Heart left ventricle (tissue), 16 donors: Measurements from ENCODE around the gene LAPTM4A. TPM values are rescaled to one million over a fixed set of nuclear protein-coding genes. Genes with fewer than 3 reads are reported as not detected.

ENCODE experiments used
- ATAC-seq, 4 donors: fragments of 200-7000 bp; cut with Tn5 transposase; one replicate each; pipeline ENCODE4 v1.9.1; 2020 to 2022; ENCODE audit warnings: moderate library complexity in 4 of 4, mild to moderate bottlenecking in 3 of 4, moderate number of reproducible peaks in 1 of 4
- DNase-seq, 5 donors: peaks; one replicate each; pipeline ENCODE4 v3.0.0-alpha.2; 2020
- H3K27ac ChIP-seq, 12 donors: fragments of 200-600 bp; sonication (generic) in 4 of 12; one replicate each; pipeline versions ENCODE4 v1.5.0 to v1.8.0; 2016 to 2022; ENCODE audit warnings: mild to moderate bottlenecking in 2 of 12
- H3K27me3 ChIP-seq, 9 donors: fragments of 200-600 bp; sonication (generic) in 2 of 9; one replicate each; pipeline versions ENCODE4 v1.5.1 to v1.8.0; 2016 to 2022; ENCODE audit warnings: mild to moderate bottlenecking in 3 of 9
- H3K36me3 ChIP-seq, 9 donors: fragments of 200-600 bp; sonication (generic) in 2 of 9; one replicate each; pipeline versions ENCODE4 v1.5.0 to v1.8.0; 2018 to 2022; ENCODE audit warnings: mild to moderate bottlenecking in 2 of 9
- H3K4me1 ChIP-seq, 12 donors: fragments of 200-600 bp; sonication (generic) in 4 of 12; one replicate each; pipeline versions ENCODE4 v1.5.0 to v1.8.0; 2016 to 2022; ENCODE audit warnings: mild to moderate bottlenecking in 3 of 12
- H3K4me3 ChIP-seq, 12 donors: fragments of 200-600 bp; sonication (generic) in 4 of 12; one replicate each; pipeline versions ENCODE4 v1.5.0 to v1.8.0; 2017 to 2022; ENCODE audit warnings: mild to moderate bottlenecking in 9 of 12, moderate library complexity in 4 of 12
- H3K9me3 ChIP-seq, 12 donors: fragments of 200-600 bp; sonication (generic) in 4 of 12; one replicate each; pipeline versions ENCODE4 v1.5.0 to v1.8.0; 2016 to 2022; ENCODE audit warnings: mild to moderate bottlenecking in 1 of 12
- POLR2A ChIP-seq, 2 donors: fragments of 450-650 bp; IDR thresholded peaks; one replicate each; pipeline ENCODE4 v1.6.1; 2017; ENCODE audit warnings: antibody characterized with exemption in 2 of 2, mild to moderate bottlenecking in 2 of 2, moderate library complexity in 2 of 2
- whole genome bisulfite sequencing, 4 donors: extraction: QIAGEN DNeasy Blood & Tissue Kit in 2 of 4; methylation state at CpG; one replicate each; pipeline versions ENCODE4 v1.1.5 to v1.1.7; 2013 to 2018; 5-methylcytosine and 5-hydroxymethylcytosine counted together
- intact Hi-C, 10 donors: fragments of 100-400 bp; cut with DNase I; formaldehyde crosslinking; loops; one replicate each; pipeline versions ENCODE4 v1.11.1 to v1.14.2; 2022
- polyA plus RNA-seq, 2 donors: library from polyadenylated mRNA; stranded (reverse); fragments of 200-250 nt; gene quantifications; one replicate each; pipeline ENCODE4 v1.2.3, GENCODE V29; 2013
- total RNA-seq, 9 donors: library from RNA; depleted of rRNA in 2 of 9; stranded (reverse); fragments of >200 nt in 2 of 9; fragmentation: NEBNext Ultra II Directional in 3 of 9; extraction: Animal tissue kit (Norgen Biotek cat#: 25700) in 3 of 9; gene quantifications; one replicate each; pipeline versions ENCODE4 v1.1.0 to v1.2.4, GENCODE V29; 2016 to 2023
- TF ChIP-seq, protein P1 (sequence below), 12 donors: fragments of 200-600 bp; sonication (generic) in 4 of 12; IDR thresholded peaks; one replicate each; pipeline versions ENCODE4 v1.5.0 to v1.8.0; 2018 to 2022; ENCODE audit warnings: antibody characterized with exemption in 12 of 12, mild to moderate bottlenecking in 5 of 12
- donor health status: ischemic (EF 13 %, LVEDD 7.1; RV severe dilation, severe dysfunction).
- donor health status: healthy with polysubstance abuse.
- donor health status: DM: no; HTN: yes; CAD: no.
- donor health status: DM: no; HTN: no; CAD: no.
- donor health status: ischemic (EF 25% LVEDD 6.9; RV normal size, moderate dysfunction).
- donor health status: ischemic (EF 25% LVEDD 5.7; RV mildly dilated, moderate dysfunction).
- donor health status: healthy.
- donor health status: DM: yes; HTN: yes; CAD: no.
- donor health status: ischemic (EF 35%, LVEDD 5.7; RV mildly dilated, moderate dysfunction).
- donor health status: nonischemic (EF 11% LVEDD 7.7; RV severe dilation, severe dysfunction).
- donor health status: DM: yes; HTN: yes; CAD: no.
- donor health status: PGD.
- donor health status: ischemic (EF 29% LVEDD 5.4; RV normal size, mild dysfunction).
- donor health status: nonischemic (EF 23%, LVEDD 6.1; RV moderate dilation, normal function).

The LAPTM4A gene
- total and polyA plus RNA-seq, 11 donors, result 107 to 241 (median 177) TPM

DNA sequence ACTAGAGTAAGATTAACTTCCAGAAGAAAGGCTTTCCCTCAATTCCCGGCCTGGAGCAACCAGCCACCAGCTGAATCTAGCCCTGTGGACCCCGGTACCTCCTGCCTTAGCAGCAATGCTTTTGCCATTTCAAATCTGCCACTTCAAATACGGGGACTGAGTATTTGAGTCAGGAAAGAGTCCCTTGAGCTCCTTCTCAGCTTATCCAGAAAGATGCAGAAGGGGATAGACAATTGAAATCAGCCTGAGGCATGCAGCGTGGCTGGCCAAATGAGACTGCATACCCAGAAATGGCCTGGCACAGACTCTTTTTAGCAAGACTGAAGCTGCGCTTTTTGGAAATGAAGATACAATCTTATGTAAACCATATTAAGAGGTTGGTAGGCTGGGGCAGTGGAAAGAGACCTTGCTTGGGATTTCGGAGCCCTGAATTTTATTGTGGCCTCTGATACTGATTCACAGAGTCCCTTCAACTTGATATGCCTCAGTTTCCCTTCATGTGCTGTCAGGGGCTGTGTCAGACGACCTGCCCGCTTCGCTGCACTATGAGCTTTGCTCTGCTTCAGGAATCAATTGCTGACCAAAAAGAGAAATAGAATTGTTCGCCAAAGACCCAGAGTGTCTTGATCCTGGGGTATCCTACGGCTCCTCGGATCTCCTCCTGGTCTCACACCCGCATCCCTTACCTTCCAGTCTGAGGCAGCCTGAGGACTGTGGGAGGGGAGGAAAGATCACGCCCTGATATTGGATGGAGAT is 40.0 kb downstream of the LAPTM4A start:
- H3K4me1 ChIP-seq, result peaks cover 0 to 16% (median 9%) of the 10 kb centered on the region in 12 donors
- DNase-seq (no peak), ATAC-seq (no peak)
- no peak for TF ChIP-seq POLR2A (IDR thresholded peaks at IDR 0.05)
- no peaks in the 10 kb centered on the region for H3K36me3 ChIP-seq
- peaks cover 0 to 46% (median 6%) of the 10 kb centered on the region in 9 donors for H3K27me3 ChIP-seq
- H3K27ac ChIP-seq, result no peak overlapping the region
- H3K4me3 ChIP-seq, result peak overlapping the region in 1 of 12 donors; percentile 61
- peaks cover 0 to 8% (median 0%) of the 10 kb centered on the region in 12 donors for H3K9me3 ChIP-seq
- intact Hi-C loops, result loop anchor here in 1 of 10 donors (5.0 kb wide), 1 partner anchor 39 kb away; no protein-coding TSS in a partner anchor
- 83 to 89% (median 87%) methylated on average over 14 of the region's 14 CpGs for WGBS, 4 donors

DNA sequence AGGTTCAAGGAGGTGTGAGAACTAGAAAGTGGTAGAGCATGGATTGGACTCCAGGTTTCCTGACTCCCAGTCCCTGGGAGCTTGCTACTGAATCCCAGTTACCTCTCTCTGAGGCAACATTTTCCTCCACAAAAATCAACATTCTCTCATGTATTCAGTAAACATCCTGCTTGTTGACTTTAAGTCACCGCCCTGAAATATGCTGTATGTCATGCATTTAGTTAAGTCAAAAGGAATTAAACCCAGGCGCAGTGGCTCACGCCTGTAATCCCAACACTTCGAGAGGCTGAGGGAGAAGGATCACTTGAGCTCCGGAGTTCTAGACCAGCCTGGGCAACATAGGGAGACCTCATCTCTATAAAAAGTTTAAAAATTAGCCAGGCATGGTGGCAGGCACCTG is 42.7 kb downstream of the LAPTM4A start:
- H3K4me3 ChIP-seq, result no peak overlapping the region
- H3K4me1 ChIP-seq, result peaks cover 0 to 16% (median 9%) of the 10 kb centered on the region in 12 donors
- intact Hi-C loops, result no loop called here
- H3K27ac ChIP-seq, result no peak overlapping the region
- WGBS, 4 donors, result 89 to 93% (median 92%) methylated on average over 5 of the region's 5 CpGs
- TF ChIP-seq POLR2A (IDR thresholded peaks at IDR 0.05), result no peak
- TF ChIP-seq, protein P1, sequence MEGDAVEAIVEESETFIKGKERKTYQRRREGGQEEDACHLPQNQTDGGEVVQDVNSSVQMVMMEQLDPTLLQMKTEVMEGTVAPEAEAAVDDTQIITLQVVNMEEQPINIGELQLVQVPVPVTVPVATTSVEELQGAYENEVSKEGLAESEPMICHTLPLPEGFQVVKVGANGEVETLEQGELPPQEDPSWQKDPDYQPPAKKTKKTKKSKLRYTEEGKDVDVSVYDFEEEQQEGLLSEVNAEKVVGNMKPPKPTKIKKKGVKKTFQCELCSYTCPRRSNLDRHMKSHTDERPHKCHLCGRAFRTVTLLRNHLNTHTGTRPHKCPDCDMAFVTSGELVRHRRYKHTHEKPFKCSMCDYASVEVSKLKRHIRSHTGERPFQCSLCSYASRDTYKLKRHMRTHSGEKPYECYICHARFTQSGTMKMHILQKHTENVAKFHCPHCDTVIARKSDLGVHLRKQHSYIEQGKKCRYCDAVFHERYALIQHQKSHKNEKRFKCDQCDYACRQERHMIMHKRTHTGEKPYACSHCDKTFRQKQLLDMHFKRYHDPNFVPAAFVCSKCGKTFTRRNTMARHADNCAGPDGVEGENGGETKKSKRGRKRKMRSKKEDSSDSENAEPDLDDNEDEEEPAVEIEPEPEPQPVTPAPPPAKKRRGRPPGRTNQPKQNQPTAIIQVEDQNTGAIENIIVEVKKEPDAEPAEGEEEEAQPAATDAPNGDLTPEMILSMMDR (IDR thresholded peaks at IDR 0.05), result no peak
- no peaks in the 10 kb centered on the region for H3K9me3 ChIP-seq
- DNase-seq (no peak), ATAC-seq (no peak)
- H3K36me3 ChIP-seq, result no peaks in the 10 kb centered on the region
- H3K27me3 ChIP-seq, result peaks cover 0 to 43% (median 6%) of the 10 kb centered on the region in 9 donors

DNA sequence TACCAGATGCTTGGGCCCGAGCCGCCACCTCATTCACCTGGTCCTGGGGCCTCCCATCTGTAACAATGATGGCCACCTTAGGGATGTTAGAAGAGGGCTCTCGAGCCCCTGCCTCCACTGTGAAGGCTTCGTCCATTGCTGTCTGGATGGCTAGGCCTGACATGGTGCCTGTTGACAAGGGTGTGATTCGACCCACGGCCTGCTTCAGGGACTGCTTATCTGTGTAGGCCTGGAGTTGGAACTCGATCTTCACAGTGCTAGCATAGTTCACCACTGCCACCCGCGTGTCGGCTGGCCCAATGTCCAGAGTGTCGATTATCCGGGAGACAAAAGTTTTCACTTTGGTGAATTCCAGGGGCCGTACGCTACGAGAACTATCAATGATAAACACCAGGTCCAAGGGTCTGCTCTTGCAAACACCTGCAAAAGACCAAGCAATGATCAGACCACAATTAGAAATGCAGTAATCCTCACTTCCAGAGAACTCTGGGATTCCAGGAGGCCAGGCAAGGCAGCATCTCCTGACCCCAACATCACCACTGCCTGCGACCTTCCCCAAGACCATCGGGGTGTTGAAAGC is 45.4 kb downstream of the LAPTM4A start:
- ATAC-seq, result no peak
- intact Hi-C loops, result no loop called here
- H3K4me1 ChIP-seq, result no peaks in the 10 kb centered on the region
- H3K27ac ChIP-seq, result no peak overlapping the region
- no peak for DNase-seq
- H3K27me3 ChIP-seq, result peaks cover 0 to 26% (median 2%) of the 10 kb centered on the region in 9 donors
- no peak for TF ChIP-seq POLR2A (IDR thresholded peaks at IDR 0.05)
- TF ChIP-seq, protein P1 (IDR thresholded peaks at IDR 0.05), result no peak
- no peaks in the 10 kb centered on the region for H3K36me3 ChIP-seq
- no peak overlapping the region for H3K4me3 ChIP-seq
- WGBS, 4 donors, result 85 to 93% (median 90%) methylated on average over 15 to 17 of the region's 17 CpGs
- H3K9me3 ChIP-seq, result no peaks in the 10 kb centered on the region

DNA sequence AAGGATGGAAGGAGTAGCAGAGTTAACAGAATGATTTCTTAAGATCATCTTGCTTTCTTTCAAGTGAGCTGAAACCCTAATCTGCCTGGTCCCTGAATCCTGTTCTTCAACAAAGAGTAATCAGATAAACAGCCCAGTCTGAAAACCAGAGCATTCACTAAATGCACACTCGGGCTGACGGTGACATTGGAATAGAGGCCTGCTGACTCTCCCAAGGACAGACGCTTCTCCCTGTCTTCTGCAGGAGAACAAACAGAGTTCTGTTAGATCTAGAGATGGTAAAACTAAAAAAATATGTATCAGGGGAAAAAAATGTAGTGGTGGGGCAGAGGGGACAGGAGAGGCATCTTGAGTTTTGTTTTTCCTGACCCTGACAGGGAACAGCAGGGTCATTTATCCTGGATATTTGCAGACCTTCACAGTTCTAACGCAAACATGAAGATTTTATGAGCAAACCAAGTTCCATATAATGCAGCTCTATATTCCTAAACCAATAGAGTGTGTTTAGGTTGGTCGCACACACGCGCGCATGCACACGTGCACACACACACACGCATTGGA is 46.3 kb downstream of the LAPTM4A start:
- TF ChIP-seq, protein P1 (IDR thresholded peaks at IDR 0.05), result no peak
- TF ChIP-seq POLR2A (IDR thresholded peaks at IDR 0.05), result no peak
- intact Hi-C loops, result no loop called here
- DNase-seq, result no peak
- Histone ChIP-seq H3K36me3 (no peaks in the 10 kb centered on the region), H3K4me1 (no peaks in the 10 kb centered on the region), H3K9me3 (no peaks in the 10 kb centered on the region), H3K27ac (no peak overlapping the region), H3K4me3 (no peak overlapping the region), H3K27me3 (peaks cover 0 to 21% (median 0%) of the 10 kb centered on the region in 9 donors)
- 85 to 96% (median 92%) methylated on average over 10 of the region's 10 CpGs for WGBS, 4 donors
- no peak for ATAC-seq
